RKO (cell line): ENCODE results near the gene CBR1.
"Not testable (repeated sequence)": the region's sequence is repeated elsewhere in the genome, so short reads cannot be mapped to it uniquely, and the experiment has no call there.

ENCODE experiments used
- DNase-seq: peaks from one replicate; pipeline ENCODE4 v3.0.0-alpha.2; 2016; ENCODE audit warnings: low spot score

The CBR1 gene

GRCh38 chr21:36079671-36080070 is 9.8 kb downstream of the CBR1 start:
- DNase-seq: no peak

DNA sequence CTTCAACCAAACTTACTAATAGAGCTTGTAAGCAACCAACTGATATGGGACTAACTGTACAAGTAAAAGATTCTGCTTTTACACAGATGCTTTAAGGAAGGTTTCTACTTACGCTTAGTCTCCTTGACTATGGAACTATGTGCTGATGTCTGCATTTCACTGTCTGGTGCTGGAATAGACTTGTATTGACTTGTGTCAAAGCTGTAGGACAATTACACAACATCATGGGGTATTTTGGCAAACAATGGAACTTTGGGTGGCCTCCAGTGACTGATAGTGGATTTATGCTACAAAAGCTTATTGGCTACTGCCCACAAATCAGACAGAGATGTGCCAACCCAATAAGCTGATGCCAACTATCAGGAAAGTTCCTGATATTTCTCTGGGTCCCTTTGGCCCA is 10.6 kb downstream of the CBR1 start:
- no peak for DNase-seq

- DNase-seq: no peak
These were observed 12.4 kb downstream of the CBR1 start for GRCh38 chr21:36082237-36082664.

DNA sequence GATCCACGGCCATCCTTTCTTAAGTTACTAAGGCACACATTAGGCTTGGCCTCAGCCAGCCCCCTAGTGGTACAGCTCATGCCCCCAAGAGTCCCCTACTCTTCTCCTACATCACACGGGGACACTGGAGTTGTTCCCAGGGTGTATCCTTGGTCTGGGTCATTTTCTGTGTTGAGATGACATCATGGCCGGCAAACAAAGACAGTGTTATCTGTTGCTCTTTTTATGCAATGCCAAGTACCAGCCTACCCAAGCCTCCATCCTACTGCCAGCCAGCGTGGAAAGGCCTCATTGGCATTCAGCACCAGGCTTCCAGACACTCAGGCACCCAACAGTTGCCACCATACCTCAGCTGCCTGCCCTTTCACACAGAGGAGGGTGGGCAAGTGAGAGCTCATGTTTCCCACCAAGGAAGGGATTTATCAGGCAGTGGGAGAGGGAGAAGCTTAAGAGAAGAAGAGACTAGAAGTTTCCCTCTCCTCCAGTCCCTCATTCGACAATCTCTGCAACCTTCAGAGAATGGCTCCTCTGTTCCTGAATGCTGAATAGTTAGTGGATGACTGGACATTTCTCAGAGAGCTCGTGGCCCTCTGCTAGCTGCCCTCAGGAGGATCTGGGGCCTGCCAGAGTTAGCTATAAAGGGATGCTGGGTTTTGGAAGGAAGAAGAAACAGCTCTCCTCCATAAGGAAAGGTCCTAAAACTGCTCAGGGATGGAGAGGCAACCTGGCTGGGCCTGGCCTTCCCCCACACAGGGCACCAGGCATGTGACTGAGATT is 17.7 kb downstream of the CBR1 start:
- DNase-seq: no peak

- DNase-seq: no peak
These were observed 20.1 kb downstream of the CBR1 start for GRCh38 chr21:36089946-36090345.

DNA sequence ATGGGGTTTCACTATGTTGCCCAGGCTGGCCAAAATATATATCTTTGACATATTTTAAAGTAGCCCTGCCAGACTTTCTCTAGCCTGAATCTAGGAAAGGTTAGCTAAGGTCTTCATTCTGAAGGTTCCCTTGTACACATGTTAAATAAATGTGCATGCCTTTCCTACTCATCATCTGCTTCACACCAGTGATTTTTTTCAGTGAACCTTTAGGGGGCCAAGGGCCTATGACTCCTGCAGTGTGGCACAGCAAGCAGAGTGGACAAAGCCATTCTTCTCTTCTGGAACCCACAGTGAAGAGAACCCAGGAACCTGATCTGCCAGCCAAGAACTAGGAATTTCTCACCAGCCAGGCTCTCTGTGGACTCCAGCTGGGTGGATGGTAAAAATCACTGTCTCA is 22.9 kb downstream of the CBR1 start:
- no peak for DNase-seq

DNA sequence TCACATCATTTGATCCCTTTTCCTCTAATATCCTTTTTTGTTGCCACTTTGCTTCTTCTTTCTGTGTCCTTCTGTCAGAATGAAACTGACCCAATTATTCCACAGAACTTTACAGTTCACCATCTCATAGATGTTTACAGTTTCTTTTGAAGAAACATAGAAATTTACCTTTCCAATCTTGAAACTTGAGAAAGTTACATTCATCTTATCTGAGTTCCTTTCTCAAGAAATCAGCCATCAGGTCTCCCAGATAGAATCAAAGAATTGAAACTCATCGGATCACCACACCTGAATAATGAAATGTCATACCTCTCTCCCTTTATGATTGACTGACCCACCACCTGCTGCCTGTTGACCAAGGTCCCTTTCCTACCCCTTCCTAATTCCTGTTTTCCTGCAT is 23.7 kb downstream of the CBR1 start:
- DNase-seq: no peak

DNA sequence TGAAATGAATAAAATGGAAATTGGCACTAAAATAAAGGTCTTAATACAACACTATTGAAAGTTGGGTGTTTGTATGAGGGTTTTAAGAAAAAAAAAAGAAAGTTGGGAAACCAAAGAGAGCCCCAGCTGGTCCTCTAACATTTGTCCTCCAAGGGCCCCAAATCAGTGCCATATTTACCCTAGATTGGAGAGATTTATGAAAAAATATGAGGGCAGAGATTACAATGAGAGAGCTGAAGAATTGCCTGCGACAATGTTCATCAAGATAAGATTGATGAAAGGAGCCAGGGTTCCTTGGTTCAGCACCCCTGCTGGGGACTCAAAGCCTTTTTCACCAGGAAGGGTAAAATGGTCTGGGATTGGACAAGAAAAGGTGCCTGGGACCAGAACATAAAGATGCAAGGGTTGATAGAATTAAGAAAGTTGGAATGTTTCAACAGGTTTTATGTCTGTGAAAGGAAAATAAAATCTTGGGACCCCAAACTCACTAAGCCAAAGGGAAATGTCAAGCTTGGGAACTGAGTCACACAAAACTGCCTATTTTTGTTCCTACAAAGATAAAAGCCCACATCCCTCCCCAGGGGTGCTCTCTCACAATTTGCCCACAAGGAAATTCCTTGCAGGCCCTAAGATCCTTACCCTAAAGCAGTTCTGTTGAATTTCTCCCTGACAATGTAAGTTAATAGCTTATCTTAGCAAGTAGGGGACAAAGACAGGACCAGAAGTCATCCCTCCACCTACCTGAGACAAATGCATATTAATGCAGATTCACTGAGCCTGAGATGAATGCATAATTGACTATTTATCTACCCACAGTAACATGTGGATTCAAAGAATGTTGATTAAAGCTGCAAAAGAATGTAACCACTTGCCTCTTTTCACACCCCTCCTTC is 26.8 kb downstream of the CBR1 start:
- DNase-seq: no peak

DNA sequence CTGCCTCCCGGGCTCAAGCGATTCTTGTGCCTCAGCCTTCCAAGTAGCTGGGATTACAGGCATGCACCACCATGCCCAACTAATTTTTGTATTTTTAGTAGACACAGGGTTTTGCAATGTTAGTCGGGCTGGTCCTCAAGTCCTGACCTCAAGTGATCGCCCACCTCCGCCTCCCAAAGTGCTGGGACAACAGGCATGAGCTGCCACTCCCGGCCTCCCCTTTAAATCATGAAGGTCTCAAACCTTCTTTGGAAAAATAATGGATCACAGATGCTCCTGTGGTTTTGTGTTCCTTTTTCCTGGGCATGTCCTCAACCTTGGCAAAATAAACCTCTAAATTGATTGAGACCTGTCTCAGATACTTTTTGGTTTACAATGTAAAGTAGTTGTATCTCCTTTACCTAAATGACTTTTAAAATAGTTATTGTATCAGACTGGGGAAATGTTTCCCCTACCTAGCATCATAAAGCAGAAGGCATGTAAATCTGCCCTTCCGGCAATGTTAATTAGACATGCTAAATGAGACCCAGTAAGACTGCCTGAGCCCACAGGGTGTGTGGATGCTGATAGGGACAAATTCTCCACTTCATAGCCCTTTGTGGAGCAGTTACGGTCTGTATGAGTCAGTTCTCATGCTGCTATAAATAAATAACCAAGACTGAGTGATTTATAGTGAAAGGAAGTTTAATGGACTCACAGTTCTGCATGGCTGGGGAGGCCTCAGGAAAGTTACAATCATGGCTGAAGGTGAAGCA is 27.8 kb downstream of the CBR1 start:
- DNase-seq: no peak

- no peak for DNase-seq
These were observed 28.3 kb downstream of the CBR1 start for GRCh38 chr21:36098182-36098532.

DNA sequence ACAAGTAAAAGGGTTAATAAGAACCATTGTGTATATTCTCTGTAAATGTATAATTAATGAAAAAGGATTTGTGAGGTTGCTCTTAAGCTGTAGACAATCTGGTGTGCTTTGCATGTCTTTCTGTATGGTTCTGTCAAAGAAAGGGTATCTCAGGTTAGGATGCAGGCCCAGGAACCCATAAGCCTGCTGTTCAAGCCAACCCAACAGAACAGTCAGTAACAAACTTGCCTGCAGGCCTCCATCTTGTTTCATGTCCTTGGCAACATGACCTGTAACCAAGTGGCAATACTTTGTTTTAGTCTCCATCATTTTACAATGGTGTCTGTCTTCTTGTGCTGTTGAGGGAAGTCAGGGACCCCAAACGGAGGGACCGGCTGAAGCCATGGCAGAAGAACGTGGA is 29.2 kb downstream of the CBR1 start:
- no peak for DNase-seq

DNA sequence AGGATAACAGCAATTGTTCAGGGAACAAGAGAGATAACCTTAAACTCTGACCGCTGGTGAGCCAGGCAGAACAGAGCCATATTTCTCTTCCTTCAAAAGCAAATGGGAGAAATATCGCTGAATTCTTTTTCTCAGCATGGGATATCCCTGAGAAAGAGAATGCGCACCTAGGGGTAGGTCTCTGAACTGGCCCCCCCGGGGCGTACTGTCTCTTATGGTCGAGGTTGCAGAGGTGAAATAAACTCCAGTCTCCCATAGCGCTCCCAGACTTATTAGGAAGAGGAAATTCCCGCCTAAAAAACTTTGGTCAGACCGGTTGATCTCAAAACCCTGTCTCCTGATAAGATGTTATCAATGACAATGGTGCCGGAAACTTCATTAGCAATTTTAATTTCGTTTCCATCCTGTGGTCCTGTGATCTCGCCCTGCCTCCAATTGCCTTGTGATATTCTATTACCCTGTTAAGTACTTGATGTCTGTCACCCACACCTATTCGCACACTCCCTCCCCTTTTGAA is 29.9 kb downstream of the CBR1 start:
- not testable (repeated sequence) for DNase-seq

DNA sequence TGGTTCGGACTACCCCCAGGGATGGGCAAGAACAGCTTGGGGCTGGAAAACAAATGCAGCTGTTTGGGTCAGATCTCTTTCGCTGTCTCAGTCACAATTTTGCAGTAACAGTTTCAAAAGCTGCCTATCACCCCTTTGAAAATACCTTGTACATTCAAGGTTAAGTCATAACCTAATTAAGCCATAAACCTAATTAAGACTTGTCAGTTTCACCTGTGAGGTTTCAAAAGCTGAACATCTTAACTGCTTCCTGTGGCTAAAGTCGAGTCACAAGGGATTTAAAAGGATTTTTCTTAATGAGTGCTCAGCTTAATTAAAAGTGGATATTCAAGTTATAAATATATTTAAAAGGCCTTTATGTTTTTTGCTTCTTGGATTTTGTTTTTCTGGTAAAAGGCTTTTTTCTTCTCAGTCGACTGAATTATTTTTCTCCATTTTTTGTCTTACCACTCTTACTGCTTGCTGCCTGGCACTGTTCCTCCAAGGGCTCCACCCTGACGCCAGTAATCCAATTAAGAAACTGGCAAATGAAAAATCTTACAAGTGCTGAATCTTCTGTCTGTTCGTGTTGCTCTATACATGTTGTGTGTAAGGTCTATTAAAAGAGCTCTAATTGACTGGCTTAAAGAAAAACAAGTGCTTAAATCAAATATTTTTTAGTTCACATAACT is 31.3 kb downstream of the CBR1 start:
- DNase-seq: no peak

GRCh38 chr21:36103434-36103833 is 33.6 kb downstream of the CBR1 start:
- no peak for DNase-seq

DNA sequence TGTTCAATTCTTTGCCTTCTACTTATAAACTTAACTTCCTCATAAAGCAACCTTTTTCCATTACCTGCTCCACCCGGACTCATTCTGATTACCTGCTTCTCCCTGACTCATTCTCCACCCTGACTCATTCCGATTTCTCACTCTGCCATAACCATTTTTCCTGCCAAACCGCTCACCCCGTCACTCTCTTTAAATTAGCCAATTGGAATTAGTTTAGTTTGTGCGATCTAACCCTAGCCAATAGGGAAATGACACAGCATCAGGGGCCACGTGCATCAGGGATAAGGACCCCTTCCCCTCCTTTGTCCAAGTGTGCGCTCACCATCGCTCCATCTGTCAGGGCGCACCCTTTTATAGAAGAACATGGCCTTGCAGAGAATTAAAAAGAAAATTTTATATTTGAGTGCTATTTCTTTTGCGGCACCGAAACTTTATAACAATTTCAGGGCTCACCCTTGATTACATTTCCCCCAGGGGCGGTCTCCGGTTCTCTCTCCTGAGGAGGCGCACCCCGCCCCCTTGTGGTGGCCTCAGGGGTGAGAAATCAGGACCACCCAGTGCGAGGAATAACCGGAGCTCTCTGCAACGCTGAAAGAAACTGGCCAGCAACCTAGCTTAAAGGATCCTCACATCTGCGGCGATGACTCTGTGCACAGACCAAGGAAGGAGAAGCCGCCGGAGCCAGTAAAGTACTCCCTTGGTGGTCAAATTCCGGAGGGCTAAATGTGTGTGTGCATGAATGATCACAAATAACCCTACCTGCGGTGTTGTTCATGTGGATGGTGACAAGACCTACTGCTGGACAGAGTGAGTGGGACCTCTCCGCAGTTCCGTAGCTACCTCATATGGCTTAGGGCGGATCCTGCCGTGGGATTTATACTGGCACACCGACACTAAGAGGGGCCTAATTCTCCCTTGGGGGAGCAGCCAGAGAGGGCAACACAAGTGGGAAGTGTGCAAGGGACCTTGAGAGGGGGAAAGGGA is 34.8 kb downstream of the CBR1 start:
- DNase-seq: peak; percentile 17

DNA sequence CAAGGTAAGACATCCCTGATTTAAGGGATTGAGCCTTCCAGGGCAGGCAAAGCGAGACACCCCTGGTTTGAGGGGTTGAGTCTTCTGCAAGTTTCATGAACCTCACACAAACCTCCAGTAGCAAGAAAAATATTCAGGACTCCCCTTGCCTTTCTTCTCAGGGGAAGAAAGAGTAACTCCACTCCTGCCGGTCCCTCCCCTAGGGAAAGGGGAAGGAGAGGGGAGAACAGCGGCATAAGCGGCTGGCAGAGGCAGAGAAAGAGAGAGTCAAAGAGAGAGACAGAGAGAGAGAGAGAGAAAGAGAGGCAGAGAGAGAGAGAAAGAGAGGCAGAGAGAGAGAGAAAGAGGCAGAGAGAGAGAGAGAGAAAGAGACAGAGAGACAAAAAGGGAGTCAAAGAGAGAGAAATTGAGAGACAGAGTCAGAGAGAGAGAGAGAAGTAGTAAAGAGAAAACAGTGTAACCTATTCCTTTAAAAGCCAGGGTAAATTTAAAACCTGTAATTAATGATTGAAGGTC is 35.6 kb downstream of the CBR1 start:
- DNase-seq: no peak

DNA sequence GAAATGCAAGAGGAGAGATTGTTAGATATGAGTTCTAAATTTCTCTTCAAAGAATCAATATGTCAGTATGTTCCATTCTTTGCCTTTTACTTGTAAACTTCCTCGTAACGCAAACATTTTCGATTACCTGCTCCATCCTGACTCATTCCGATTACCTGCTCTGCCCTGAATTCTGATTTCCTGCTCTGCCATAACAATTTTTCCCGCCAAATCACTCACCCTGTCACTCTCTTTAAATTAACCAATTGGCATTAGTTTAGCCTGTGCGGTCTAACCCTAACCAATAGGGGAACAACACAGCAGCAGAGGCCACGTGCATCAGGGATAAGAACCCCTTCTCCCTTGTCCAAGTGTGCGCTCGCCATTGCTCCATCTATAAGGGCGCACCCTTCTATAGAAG is 40.0 kb downstream of the CBR1 start:
- DNase-seq: no peak

DNA sequence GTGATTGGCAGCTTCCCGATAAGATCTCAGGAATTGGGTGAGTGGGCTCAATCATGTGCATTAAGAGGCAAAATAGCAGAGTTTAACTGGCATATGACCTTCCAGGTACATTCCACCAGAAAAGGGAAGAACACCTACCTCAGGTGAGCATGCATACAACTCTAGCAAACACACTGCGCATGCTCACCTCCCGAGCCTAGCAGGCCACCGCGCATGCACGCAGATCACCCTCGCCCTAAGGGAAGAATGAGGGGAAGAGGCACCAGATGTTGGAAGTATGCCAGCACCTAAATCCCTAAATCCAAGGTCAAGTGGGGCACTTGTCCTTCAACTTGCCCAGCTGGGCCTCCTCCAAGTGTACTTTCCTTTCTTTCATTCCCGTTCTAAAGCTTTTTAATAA is 41.4 kb downstream of the CBR1 start:
- DNase-seq: no peak

- no peak for DNase-seq
These were observed 44.0 kb downstream of the CBR1 start for GRCh38 chr21:36113647-36114428.
